GM12872 (cell line): ENCODE results near the gene RTL5.

Experiments
- TF ChIP-seq, protein P1 (sequence below): IDR thresholded peaks from 3 replicates; pipeline ENCODE4 v1.5.1; 2011; ENCODE audit warnings: low read depth, mild to moderate bottlenecking, low read length, moderate library complexity; ENCODE audit not compliant: insufficient read depth

The RTL5 gene

DNA sequence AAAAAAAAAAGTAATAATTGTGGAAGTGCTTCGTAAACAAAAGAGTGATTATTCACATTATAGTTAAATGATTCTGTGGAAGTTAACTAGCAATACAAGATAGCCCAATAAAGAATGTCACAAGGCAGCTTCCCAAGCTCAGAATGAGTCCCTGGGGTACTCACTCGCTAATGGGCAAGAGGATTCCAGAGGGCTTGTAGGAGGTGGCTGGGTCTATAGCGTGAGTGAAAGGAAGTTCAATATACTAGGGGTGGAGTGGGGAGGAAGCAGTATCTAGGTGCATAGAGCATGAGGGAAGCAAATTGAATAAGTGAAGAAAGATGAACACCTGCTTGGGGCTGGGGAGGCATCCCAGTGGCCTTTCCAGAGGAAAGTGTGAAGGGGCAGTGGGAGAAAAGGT, 42.5 kb downstream of the RTL5 start:
- TF ChIP-seq, protein P1, sequence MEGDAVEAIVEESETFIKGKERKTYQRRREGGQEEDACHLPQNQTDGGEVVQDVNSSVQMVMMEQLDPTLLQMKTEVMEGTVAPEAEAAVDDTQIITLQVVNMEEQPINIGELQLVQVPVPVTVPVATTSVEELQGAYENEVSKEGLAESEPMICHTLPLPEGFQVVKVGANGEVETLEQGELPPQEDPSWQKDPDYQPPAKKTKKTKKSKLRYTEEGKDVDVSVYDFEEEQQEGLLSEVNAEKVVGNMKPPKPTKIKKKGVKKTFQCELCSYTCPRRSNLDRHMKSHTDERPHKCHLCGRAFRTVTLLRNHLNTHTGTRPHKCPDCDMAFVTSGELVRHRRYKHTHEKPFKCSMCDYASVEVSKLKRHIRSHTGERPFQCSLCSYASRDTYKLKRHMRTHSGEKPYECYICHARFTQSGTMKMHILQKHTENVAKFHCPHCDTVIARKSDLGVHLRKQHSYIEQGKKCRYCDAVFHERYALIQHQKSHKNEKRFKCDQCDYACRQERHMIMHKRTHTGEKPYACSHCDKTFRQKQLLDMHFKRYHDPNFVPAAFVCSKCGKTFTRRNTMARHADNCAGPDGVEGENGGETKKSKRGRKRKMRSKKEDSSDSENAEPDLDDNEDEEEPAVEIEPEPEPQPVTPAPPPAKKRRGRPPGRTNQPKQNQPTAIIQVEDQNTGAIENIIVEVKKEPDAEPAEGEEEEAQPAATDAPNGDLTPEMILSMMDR = no peak

GRCh38 chrX:72088761-72089160, 43.0 kb downstream of the RTL5 start:
- TF ChIP-seq, protein P1 = no peak

DNA sequence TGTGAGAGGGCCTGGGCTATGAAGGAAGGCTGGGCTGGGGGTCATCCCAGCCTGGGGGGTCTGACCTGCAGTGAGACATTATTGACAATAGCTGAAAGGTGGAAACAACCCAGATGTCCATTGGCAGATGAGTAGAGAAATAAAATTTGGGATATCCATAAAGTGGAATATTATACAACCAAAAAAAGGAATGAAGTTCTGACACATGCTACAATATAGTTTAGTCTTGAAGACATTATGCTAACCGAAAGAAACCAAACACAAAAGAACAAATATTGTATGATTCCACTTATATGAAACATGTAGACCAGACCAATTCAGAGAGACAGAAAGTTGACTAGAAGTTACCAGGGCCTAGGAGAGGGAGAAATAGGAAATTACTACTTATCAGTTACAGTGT, 44.7 kb downstream of the RTL5 start:
- TF ChIP-seq, protein P1 = no peak

GRCh38 chrX:72084114-72084513, 47.6 kb downstream of the RTL5 start:
- TF ChIP-seq, protein P1 = no peak

- TF ChIP-seq, protein P1 = no peak
Measured at GRCh38 chrX:72083291-72083690, 48.4 kb downstream of the RTL5 start.

DNA sequence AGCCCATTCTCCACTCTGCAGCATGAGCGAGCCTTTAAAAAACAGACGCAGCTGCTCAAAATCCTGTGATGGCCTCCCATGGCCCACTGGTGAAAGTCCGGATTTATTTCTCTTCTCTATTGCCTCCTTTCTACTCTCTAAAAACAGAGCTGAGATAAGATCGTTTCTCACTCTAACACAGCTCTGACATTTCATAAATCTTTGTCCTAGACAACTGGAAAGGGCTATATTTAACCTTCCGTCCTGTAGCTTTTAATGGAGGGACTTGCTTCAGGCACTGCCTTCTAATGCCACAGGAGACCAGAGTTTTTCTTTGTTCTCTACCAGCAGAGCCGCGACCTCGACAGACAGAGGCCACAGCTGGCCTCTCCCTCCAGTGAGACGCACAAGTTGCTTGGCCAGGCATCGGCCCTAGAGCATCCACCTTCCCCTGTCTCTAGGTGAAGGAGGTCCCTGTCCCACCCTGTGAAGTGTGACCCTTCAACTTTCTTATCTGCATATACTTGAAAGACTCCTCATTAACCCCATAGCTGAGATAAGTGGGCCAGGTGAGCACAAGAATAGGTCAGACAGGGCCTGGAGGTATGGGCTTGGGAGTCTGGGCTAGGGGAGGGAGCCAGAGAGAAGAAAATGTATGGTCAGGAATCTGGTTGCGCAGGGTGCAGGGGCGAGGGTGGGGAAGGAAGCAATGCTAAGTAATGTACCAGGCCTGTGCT, 50.0 kb downstream of the RTL5 start:
- TF ChIP-seq, protein P1 = no peak

DNA sequence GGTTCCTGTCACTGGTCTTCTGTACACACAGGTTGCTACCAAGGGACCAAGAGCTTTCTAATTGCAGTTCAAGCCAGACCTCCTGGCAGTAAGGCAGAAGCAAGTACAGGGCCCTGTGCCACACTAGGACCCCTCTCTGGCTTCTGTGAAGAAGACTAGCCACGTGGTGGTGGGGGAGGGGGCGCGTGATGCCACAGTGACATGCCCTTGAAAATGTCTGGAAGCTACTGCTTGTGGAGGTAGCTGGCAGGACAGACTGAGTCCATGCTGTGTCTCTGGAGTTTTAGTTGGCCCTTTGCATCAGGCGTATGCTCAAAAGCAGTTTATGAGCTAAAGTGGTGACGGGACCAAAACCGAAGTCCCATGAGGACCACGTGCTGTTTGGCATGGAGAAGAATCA, 50.9 kb downstream of the RTL5 start:
- TF ChIP-seq, protein P1 = no peak

DNA sequence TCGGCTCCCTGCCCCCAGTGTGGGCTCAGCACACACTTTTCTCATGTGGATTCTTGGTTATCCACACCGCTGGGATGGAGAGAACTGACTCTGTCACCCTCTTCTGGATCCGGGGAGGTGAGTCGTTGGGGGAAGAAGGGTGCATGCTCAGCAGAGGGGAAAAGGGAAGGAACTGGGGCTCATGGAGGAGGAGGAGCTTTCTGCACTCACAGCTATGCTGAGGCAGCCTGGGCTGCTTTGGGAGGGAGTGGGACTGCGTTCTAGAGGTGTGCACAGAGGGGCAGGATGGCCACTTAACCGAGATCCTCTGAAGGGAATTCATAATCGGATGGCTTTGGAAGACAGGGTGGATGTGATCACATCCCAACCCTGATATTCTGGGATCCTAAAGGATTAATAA, 51.6 kb downstream of the RTL5 start:
- TF ChIP-seq, protein P1 = no peak
